Adrenal gland (tissue), 5 donors: ENCODE data around the gene TRIM46.

Experiments
- CTCF ChIP-seq, 6 experiments: fragments of 450-650 bp in 4 of 6; fragments of 200-600 bp in 2 of 6; sonication (generic) in 1 of 6; IDR thresholded peaks; 1 replicate in 5 of 6; 2 replicates in 1 of 6; pipeline versions ENCODE4 v1.5.1 to v1.8.0; 2016 to 2021; ENCODE audit warnings: antibody characterized with exemption in 6 of 6, mild to moderate bottlenecking in 2 of 6, moderate library complexity in 1 of 6
- POLR2A ChIP-seq, 2 donors: fragments of 450-650 bp; IDR thresholded peaks; one replicate each; pipeline ENCODE4 v1.6.1; 2017; ENCODE audit warnings: antibody characterized with exemption in 2 of 2, mild to moderate bottlenecking in 2 of 2, moderate library complexity in 1 of 2
- donor health status: DM: no; HTN: no; CAD: no.

DNA sequence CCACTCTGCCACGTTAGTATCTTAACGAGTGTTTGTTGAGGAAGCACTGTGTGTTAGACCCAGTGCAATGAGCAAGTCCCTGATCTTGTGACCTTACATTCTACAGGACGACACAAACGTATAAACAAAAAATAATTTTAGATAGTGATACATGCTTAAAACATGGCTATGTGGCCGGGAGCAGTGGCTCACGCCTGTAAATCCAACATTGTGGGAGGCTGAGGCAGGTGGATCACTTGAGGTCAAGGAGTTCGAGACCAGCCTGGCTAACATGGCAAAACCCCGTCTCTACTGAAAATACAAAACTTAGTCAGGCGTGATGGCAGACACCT is 54.4 kb downstream of the TRIM46 start:
- TF ChIP-seq POLR2A (IDR thresholded peaks at IDR 0.05) (no peak), CTCF (IDR thresholded peaks at IDR 0.05) (no peak)
